Stimulated activated CD8-positive, alpha-beta memory T cell treated with anti-CD3 and anti-CD28 coated beads, Interleukin-15, amount 100 ng/mL, for 24 hours (primary cell): ENCODE data around the gene GRAMD2B.
"Not testable (repeated sequence)": the region's sequence is repeated elsewhere in the genome, so short reads cannot be mapped to it uniquely, and the experiment has no call there.

Source experiments
- DNase-seq: peaks from one replicate; pipeline ENCODE4 v3.0.0-alpha.2; 2020; ENCODE audit warnings: low read depth

The GRAMD2B gene

GRCh38 chr5:126514131-126514557 lies 90.9 kb downstream of the GRAMD2B start:
- DNase-seq: no peak

- no peak for DNase-seq
These were observed 91.4 kb downstream of the GRAMD2B start for GRCh38 chr5:126514558-126515141.

GRCh38 chr5:126515337-126515736 lies 92.1 kb downstream of the GRAMD2B start:
- no peak for DNase-seq

GRCh38 chr5:126516133-126516532 lies 92.9 kb downstream of the GRAMD2B start:
- no peak for DNase-seq

DNA sequence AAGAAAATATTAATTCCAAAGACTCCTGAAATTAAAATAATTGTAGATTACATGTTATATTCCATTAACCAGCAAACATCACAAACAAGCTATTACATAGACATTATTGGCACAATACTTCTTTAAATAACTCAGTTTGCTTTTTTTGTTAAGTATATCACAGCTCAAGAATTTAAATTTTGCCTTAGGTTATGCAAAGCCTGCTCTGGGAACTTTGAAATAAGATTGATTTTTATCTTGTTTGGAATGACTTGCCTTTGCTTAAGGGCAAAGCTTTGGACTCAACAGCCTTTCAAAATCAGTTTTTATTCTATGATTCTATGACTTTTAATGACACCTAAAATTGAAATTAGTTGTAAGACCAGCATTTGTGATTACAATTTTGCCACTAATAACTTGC lies 93.6 kb downstream of the GRAMD2B start:
- DNase-seq: no peak

DNA sequence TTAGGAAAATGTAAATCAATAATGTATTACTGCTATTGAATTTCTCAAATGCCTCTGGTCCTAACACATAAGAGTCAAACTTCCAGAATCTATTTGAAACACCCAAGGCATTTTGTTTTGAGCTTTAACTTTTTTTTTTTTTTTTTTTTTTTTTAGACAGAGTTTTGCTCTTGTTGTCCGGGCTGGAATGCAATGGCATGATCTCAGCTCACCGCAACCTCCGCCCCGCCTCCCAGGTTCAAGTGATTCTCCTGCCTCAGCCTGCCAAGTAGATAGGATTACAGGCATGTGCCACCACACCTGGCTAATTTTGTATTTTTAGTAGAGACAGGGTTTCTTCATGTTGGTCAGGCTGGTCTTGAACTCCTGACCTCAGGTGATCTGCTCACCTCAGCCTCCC lies 96.0 kb downstream of the GRAMD2B start:
- DNase-seq: not testable (repeated sequence)

GRCh38 chr5:126519637-126520592 lies 96.7 kb downstream of the GRAMD2B start:
- no peak for DNase-seq

DNA sequence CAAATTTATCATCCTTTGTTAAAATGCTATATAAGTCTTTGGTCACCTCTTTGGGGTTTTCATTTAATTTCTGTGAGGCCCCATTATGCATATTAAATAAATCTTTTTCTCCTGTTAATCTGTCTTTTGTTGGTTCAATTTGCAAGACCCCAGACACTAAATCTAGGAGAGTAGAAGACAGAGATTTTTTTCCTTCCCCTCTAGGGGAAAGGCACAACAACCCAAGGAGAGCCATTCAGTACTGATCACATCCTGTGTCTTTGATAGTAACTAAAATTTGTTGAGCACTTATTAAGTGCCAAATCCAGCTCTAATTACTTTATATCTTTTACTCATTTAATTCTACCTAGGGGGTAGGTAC lies 97.4 kb downstream of the GRAMD2B start:
- DNase-seq: no peak

- no peak for DNase-seq
These were observed 97.9 kb downstream of the GRAMD2B start for GRCh38 chr5:126521130-126521529.

DNA sequence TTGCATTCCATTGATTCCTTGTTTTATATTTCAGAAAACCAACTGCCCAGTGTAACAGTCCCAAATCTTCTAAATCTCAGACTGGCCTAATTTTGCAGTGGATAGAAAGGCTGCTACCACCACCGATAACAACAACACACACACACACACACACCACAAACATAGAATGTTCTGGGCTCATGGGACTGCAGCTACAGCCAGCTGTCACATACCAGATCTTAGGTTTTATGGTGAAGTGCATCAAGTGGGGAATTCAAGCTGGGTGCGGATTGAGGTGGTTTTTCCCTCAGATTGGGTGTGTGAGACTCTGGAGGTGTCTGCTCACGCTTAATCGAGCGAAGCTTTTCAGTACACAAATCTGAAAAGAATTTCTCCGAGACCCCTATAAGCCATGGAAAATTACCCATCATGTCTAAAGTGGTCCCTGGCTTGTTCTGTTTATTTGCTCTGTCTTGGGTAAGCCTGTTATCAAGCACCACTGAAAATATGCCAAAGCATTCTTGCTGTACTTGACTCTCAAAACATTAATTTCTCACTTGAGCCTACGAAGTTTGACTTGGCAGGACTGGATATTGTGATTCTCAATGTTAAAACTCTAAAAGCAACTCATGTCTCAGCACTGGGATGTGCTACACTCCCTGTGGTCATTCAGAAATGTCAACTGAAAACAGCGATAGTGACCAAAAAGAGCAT lies 100.8 kb downstream of the GRAMD2B start:
- DNase-seq: no peak

DNA sequence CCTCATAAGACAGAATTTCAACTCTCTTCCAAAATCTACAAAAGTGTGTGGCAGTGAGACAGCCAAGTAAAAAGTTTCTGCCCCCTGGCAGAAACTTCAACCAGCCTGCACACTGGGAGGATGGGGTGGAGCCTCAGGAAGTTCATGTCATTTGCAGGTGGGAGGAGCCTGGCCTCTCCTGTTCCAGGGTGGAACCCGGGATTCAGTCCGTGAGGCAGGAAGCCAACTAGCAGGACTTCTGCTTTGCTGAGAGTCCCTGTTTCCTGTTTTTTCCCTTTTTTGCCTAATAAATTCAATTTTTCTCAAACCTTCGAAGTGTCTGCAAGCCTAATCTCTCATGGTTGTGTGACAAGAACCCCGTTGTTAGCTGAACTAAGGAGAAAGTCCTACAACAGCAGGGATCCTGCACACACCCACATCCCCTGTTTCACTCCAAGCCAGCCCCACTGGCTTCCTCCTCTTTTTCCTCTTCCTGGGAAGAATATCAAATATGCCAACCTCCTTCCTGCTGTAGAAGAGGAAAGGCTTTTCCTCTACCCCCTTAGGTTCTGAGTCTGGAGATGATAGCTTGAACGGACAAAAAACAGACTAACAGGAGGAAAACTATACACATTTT lies 102.5 kb downstream of the GRAMD2B start:
- no peak for DNase-seq

GRCh38 chr5:126526493-126526892 lies 103.3 kb downstream of the GRAMD2B start:
- DNase-seq: no peak

- DNase-seq: no peak
These were observed 103.9 kb downstream of the GRAMD2B start for GRCh38 chr5:126527158-126527557.

DNA sequence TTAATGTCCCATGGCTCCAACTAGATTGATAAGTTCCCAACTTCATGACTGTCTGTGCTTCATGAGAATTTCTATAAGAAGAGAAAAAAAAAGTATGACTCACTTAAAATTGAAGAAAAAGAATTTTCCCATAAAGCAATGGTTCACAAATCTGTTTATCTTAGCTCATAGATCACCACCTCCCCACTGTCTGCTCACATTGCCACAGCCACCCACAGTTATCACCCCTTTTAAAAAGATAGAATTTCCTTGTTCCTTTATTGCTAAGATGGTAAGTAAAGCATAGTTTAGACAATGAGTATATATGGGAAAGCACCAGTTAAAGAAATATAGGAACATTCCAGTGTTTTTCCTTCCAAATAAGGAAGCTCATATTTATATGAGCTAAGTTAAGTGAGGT lies 104.7 kb downstream of the GRAMD2B start:
- no peak for DNase-seq

- no peak for DNase-seq
These were observed 108.4 kb downstream of the GRAMD2B start for GRCh38 chr5:126531543-126532120.

DNA sequence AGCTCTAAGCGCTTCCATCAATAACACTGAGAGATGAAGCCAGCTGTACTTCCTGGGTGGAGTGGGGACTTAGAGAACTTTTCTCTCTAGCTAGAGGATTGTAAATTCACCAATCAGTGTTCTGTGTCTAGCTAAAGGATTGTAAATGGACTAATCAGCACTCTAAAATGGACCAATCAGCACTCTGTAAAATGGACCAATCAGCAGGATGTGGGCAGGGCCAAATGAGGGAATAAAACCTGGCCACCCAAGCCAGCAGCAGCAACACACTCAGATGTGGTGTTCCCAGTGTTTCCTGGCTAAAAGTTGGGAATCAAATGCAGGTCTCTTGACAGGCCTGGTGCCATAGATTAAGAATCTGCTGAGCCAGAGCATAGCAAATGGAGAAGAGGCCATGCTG lies 111.3 kb downstream of the GRAMD2B start:
- no peak for DNase-seq

- DNase-seq: no peak
These were observed 112.8 kb downstream of the GRAMD2B start for GRCh38 chr5:126535856-126536545.

- DNase-seq: no peak
These were observed 113.7 kb downstream of the GRAMD2B start for GRCh38 chr5:126536874-126537273.

- DNase-seq: no peak
These were observed 115.4 kb downstream of the GRAMD2B start for GRCh38 chr5:126538579-126538978.

- DNase-seq: no peak
These were observed 117.4 kb downstream of the GRAMD2B start for GRCh38 chr5:126540631-126541030.

DNA sequence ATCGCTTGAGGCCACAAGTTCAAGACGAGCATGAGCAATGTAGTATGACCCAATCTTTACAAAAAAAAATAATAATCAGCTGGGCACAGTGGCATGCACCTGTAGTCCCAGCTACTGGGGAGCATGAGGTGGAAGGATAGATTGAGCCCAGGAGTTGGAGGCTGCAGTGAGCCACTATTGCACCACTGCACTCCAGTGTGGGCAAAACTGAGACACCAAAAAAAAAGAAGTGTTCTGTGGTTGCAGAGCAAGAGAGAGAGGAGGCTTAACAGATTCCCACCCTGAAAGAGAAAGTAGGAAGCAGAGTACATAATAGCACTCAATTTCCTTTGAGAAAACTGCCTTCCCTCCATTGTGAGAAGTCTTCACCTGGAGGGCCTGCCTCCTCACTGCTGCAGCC lies 119.2 kb downstream of the GRAMD2B start:
- no peak for DNase-seq

GRCh38 chr5:126543009-126543408 lies 119.8 kb downstream of the GRAMD2B start:
- no peak for DNase-seq
